DMS153 treated with DMSO at 0.1 percent for 48 hours (cell line): ENCODE data around the gene MB.
"Not testable (repeated sequence)": the region's sequence is repeated elsewhere in the genome, so short reads cannot be mapped to it uniquely, and the experiment has no call there.

Experiments
- DNase-seq: peaks from one replicate; lab custom pipeline; 2025; ENCODE audit not compliant: unreplicated experiment; lab: John Stamatoyannopoulos, UW

The MB gene

GRCh38 chr22:35638001-35638400 lies 20.9 kb upstream of the MB start:
- DNase-seq, result no peak

DNA sequence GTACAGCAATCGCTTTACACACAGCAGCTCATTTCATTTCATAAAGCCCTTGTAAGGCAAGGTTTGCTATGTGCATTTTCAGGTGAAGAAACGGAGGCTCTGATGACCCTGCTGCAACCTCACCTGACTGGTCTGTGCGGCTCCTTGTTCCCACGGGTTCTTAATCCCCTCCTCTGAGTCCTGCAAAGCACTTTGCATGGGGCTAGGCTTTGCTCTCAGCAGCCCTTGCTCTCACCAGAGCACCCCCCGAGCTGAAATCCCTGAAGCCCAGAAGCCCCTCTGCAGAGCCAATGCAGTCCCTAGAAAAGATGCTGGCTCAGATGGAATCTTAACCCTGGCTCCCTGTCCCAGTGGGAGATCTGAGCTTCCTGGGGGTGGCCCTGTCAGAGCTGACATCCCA lies 20.1 kb upstream of the MB start:
- DNase-seq, result no peak

DNA sequence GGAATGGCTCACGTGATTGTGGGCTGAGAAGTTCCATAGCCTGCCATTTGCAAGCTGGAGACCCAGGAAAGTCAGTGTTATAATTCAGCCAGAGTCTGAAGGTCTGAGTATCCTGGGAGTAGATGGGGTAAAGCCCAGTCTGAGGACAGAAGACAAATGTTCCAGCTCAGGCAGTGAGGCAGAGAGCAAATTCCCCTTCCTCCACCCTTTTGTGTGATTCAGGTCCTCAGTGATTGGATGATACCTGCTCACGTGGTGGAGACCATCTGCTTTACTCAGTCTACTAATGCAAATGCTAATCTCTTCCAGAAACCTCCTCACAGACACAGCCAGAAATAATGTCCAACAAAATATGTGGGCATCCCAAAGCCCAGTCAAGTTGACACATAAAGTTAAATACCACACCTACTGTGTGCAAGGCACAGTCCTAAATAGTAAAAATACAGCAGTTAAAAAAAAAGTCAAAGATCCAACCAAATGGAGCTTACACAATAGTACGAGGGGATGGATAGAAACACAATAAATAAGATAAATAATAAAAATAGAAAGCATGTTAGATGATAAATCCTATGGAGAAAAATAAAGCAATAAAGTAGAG lies 17.9 kb upstream of the MB start:
- DNase-seq, result no peak

- no peak for DNase-seq
Observed at GRCh38 chr22:35634015-35634414, 16.9 kb upstream of the MB start.

DNA sequence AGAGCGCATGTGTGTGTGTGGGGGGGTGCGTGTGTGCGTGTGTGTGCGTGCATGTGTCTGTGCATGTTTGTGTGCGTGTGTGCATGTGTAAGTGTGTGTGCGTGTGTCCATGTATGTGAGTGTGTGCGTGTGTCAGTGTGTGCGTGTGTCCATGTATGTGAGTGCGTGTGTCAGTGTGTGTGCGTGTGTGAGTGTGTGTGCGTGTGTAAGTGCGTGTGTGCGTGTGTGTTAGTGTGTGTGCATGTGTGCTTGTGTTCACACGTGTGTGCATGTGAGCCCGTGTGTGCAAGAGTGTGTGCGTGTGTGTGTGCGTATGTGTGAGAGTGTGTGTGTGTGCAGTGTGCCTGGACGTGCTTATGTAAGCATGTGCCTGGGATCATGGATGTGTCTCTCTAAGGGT lies 16.4 kb upstream of the MB start:
- no peak for DNase-seq

DNA sequence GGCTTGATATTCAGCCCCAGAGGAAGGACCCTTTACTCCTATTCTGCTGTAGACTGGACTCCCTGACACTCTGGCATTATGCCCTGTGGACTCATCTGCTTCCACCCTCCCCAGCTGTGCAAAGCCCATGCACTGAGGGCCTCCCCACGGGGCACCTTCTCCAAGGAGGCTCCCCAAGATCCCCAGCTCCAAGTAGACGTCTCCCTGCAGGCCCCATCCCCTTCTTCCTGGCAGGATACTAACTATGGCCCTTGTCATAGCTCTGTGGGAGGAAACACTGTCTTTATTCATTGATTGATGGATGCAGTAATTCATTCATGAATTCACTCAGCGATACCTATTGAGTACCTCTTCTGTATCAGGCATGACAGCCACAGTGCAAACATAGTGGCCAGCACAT lies 15.8 kb upstream of the MB start:
- DNase-seq, result no peak

DNA sequence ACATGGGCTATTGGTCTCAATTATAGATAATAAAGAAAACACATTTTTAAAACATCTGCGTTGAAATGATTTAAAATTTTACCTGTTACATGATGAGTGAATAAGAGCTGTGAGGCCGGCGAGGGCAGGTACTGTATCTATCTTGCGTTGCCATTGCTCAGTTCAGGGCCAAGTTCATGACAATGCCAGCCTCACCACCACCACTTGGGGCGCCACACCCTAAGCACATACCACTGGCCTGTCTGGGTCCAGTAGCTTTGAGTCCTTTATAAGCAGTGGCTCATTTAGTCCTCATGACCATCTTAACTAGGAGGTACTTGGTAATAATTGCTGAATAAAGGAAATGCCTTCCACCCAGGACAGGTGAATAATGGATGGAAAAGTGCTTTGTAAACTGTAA lies 14.5 kb upstream of the MB start:
- DNase-seq, result no peak

- no peak for DNase-seq
Observed at GRCh38 chr22:35630891-35631290, 13.8 kb upstream of the MB start.

- no peak for DNase-seq
Observed at GRCh38 chr22:35630387-35630793, 13.3 kb upstream of the MB start.

- no peak for DNase-seq
Observed at GRCh38 chr22:35629406-35630216, 12.5 kb upstream of the MB start.

DNA sequence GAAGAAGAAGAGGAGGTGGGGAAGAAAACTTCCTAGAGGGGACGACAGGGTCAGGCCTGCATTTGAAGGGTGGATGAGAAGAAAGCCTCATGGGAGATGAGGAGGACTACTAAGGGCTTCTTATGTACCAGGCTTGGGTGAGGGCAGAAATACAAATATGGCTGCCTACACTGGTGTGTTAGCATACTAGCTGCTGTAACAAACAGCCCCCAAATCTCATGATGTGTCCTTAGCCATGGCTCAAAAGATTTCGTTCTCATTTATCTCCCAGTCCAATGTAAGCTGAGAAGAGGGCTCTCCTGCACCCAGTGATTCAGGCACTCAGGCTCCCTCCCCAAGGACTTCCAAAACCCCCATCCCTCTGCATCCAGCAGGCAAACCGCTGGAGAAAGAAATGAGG lies 11.6 kb upstream of the MB start:
- DNase-seq, result no peak

- DNase-seq, result peak; percentile 62
Observed at GRCh38 chr22:35627267-35628041, 10.3 kb upstream of the MB start.

- DNase-seq, result no peak
Observed at GRCh38 chr22:35625763-35626432, 8.8 kb upstream of the MB start.

DNA sequence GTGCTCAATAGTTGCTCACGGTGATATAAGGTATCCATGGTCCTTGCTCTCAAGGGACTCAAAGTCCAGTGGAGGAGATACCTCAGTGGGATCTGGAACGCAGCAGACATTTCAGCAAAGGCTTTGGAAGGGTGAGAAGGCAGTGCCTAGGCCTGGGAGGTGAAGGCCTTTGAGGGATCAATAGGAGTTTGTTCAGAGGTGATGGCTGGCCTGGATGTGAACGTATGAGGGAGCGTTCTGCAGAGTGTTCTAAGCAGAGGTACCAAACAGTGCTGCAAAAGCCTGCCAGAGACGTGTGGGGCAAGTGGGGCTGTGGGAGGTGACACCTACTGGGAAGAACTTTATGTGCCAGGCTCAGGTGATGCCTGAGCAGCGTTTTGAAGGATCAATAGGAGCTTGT lies 7.4 kb upstream of the MB start:
- no peak for DNase-seq

DNA sequence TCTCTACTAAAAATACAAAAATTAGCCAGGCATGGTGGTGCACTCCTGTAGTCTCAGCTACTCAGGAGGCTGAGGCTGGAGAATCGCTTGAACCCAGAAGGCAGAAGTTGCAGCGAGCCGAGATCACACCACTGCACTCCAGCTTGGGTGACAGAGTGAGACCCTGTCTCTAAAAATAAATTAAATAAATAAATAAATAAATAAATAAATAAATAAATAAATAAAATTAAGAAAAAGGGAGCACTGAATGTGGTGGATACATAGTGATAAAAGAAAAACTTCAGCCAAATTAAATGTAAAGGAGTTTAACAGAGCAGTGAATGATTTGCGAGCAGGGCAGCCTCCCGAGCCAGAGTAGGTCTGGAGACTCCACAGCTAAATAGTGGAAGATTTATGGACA lies 6.8 kb upstream of the MB start:
- DNase-seq, result not testable (repeated sequence)

DNA sequence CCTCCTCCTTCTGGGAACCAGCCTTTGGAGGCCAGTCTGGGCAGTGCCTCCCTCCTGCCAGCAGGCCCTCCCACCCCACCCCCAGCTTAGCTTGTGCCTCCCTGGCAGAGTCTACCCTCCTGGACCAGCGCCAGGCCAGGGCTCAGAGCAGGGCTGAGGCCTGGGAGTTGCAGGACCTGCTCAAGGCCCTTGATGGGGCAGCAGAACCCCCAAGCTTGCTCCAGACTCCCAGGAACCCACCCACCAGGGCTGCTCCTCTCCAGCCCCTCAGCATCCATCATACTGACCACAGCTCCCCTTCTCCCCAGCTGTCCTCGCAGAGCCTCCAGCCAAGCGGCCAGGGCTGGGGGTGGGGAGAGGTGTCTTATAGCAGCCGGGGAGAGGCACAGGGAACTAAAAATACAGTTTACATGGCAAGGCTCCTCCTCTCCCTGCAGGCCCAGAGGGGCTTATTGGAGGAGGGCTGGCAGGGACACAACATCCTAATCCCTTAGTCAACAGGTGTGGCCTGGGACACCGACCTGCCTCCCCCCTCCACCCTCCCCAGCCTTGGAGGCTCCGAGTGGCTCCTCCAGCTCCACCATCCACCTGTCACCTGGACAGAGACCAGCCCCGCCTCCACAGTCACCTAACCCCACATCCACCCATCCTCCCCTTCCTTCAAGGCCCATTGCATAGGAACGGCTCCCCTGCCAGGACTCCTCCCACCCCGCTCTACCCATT lies 5.2 kb upstream of the MB start:
- peak; percentile 89 for DNase-seq

DNA sequence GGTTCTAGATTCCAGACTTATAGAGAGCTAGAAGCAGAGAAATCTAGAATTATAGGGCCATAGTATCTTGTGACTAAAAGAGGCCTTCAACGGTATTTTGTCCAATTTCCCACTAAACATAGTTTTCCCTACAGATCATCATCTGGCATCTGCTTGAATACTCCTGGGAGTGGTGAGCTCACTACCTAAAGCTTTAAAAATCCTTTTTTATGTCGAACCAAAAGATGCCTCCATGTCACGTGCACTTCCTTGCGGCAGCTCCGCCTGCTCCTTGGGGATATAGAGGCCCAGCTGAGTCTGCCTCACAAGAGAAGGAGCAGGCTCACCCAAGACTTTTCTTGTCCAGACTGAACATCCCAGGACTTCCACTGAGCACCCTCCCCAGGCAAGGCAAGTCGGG lies 4.3 kb upstream of the MB start:
- DNase-seq, result no peak

GRCh38 chr22:35620624-35621251 lies 3.6 kb upstream of the MB start:
- DNase-seq, result peak; percentile 42

DNA sequence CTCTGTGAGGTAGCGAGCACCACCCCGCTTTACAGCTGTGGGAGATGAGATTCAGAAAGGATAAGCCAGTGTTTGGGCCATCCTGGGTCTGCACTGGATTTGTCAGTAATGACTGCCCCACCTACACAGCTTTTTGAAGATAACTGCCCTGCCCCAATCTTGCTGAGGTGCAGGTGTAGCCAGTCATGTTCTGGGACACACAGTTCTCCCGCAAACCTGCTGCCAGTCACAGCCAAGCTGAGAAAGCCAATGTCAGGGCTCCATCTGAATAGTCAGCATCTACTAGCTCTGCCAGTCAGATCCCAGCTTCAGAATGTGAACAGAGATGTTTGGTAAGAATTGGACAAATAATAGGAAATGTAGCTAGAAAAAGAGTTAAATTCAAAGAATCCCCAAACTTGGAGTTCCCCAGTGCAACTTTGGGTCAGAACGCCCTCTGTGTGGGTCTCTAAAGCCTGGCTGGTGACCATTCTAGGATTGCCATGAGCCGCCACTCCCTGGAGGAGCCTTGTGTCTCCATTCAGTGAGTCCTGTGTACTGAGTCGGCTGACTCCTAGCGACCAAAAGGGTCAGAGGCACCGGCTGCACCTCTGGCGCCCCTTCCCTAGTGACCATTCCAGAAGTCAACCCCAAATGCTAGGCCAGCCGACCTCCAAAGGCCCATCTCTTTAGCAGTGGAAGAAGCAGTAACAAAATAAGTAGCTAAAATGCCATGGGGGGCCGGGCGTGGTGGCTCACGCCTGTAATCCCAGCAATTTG lies 2.4 kb upstream of the MB start:
- DNase-seq, result no peak
